Endothelial cell of umbilical vein (primary cell): ENCODE measurements around the gene EFNA5. TPM values are rescaled to one million over a fixed set of nuclear protein-coding genes. Genes with fewer than 3 reads are reported as not detected.

Experiments
- BruUV-seq: library from RNA; stranded (reverse); fragments of 400-500 nt; replicated peaks from 2 replicates; lab custom pipeline; 2021; lab: Mats Ljungman, UMichigan
- CTCF ChIA-PET: fragments of 300-600, 350-600 bp; sonication (Branson Sonifier 250); formaldehyde crosslinking; loops from one replicate; lab custom pipeline; 2021; ENCODE audit warnings: antibody characterized with exemption, inconsistent platforms; lab: Charles Lee
- POLR2A ChIA-PET: fragments of 300-600, 350-600 bp; sonication (Branson Sonifier 250); formaldehyde crosslinking; loops from one replicate; lab custom pipeline; 2021; ENCODE audit warnings: antibody characterized with exemption, inconsistent platforms; lab: Charles Lee
- DNase-seq: peaks from one replicate; pipeline ENCODE4 v3.0.0-alpha.2; 2011; ENCODE audit warnings: low read depth, low spot score
- FAIRE-seq: peaks from 2 replicates; lab custom pipeline; 2011; peaks lifted over from hg19 to GRCh38; lab: Jason Lieb, UNC
- H2AFZ ChIP-seq: 2 replicates; pipeline ENCODE4 v1.6.0; 2012; ENCODE audit warnings: low read depth, low read length, control low read depth, inconsistent platforms
- H3K27ac ChIP-seq: 2 replicates; pipeline ENCODE4 v1.5.1; 2011; ENCODE audit warnings: low read depth, mild to moderate bottlenecking, control low read depth, low read length, moderate library complexity; ENCODE audit not compliant: insufficient read depth
- H3K27me3 ChIP-seq, 2 experiments: 2 replicates each; pipeline versions ENCODE4 v1.6.0 to v1.6.1; 2011; ENCODE audit warnings: low read length in 2 of 2, mixed read lengths in 1 of 2; ENCODE audit not compliant: control insufficient read depth in 2 of 2, insufficient read depth in 2 of 2
- H3K36me3 ChIP-seq, 2 experiments: 2 replicates in 1 of 2; 3 replicates in 1 of 2; pipeline ENCODE4 v1.5.1; 2011; ENCODE audit warnings: low read length in 2 of 2, mild to moderate bottlenecking in 1 of 2, moderate library complexity in 1 of 2; ENCODE audit not compliant: control insufficient read depth in 2 of 2, insufficient read depth in 2 of 2; ENCODE audit errors: extremely low read depth in 1 of 2
- H3K4me1 ChIP-seq: 3 replicates; pipeline ENCODE4 v1.5.1; 2011; ENCODE audit warnings: mild to moderate bottlenecking, low read length; ENCODE audit not compliant: control insufficient read depth, insufficient read depth; ENCODE audit errors: extremely low read depth
- H3K4me2 ChIP-seq: 2 replicates; pipeline ENCODE4 v1.6.1; 2011; ENCODE audit warnings: low read length, control low read depth, mixed read lengths; ENCODE audit not compliant: insufficient read depth
- H3K4me3 ChIP-seq, 3 experiments: fragments of 200-600 bp in 1 of 3; sonication (generic), shearing (Covaris generic) in 1 of 3; replicated peaks in 1 of 3; 2 replicates each; pipeline ENCODE4 v1.5.1; 2011 to 2016; ENCODE audit warnings: control low read depth in 3 of 3, low read length in 3 of 3, mild to moderate bottlenecking in 2 of 3, inconsistent platforms in 1 of 3, low read depth in 1 of 3, moderate library complexity in 1 of 3; ENCODE audit not compliant: insufficient read depth in 1 of 3
- H3K79me2 ChIP-seq: 2 replicates; pipeline ENCODE4 v1.6.0; 2012; ENCODE audit warnings: low read length, inconsistent platforms; ENCODE audit not compliant: control insufficient read depth, insufficient read depth
- H3K9ac ChIP-seq: replicated peaks from 2 replicates; pipeline ENCODE3; 2011; ENCODE audit warnings: low read length, control low read depth; ENCODE audit not compliant: insufficient read depth; ENCODE audit errors: extremely low read depth
- H3K9me1 ChIP-seq: replicated peaks from 3 replicates; pipeline ENCODE4 v1.6.0; 2011; ENCODE audit warnings: mild to moderate bottlenecking, low read length; ENCODE audit not compliant: control insufficient read depth, insufficient read depth; ENCODE audit errors: extremely low read depth
- H3K9me3 ChIP-seq: replicated peaks from 2 replicates; pipeline ENCODE4 v1.5.1; 2012; ENCODE audit warnings: low read length, inconsistent platforms; ENCODE audit not compliant: control insufficient read depth, insufficient read depth
- H4K20me1 ChIP-seq: replicated peaks from 2 replicates; pipeline ENCODE3; 2011; ENCODE audit warnings: mild to moderate bottlenecking, low read length; ENCODE audit not compliant: control insufficient read depth, insufficient read depth; ENCODE audit errors: extremely low read depth
- EZH2 ChIP-seq: IDR thresholded peaks from 2 replicates; pipeline ENCODE4 v1.6.1; 2012; ENCODE audit warnings: borderline replicate concordance, low read depth, mild to moderate bottlenecking, moderate library complexity, low read length, inconsistent platforms; ENCODE audit not compliant: severe bottlenecking
- FOS ChIP-seq: IDR thresholded peaks from 2 replicates; pipeline ENCODE4 v1.6.1; 2011; ENCODE audit warnings: mild to moderate bottlenecking, low read length, moderate library complexity, borderline replicate concordance; ENCODE audit not compliant: insufficient read depth
- GATA2 ChIP-seq: IDR thresholded peaks from 2 replicates; pipeline ENCODE4 v1.7.0; 2011; ENCODE audit warnings: low read depth, mild to moderate bottlenecking, moderate library complexity, mixed read lengths, low read length; ENCODE audit not compliant: insufficient read length, insufficient read depth
- JUN ChIP-seq: IDR thresholded peaks from 2 replicates; pipeline ENCODE4 v1.6.1; 2011; ENCODE audit warnings: borderline replicate concordance, low read depth; ENCODE audit not compliant: insufficient read length, insufficient read depth
- MYC ChIP-seq: IDR thresholded peaks from one replicate; pipeline ENCODE4 v1.6.1; 2011; ENCODE audit warnings: mild to moderate bottlenecking, low read depth, low read length
- POLR2A ChIP-seq: IDR thresholded peaks from 2 replicates; pipeline ENCODE4 v1.6.1; 2012; ENCODE audit warnings: low read depth, mild to moderate bottlenecking, control low read depth, low read length
- POLR2AphosphoS5 ChIP-seq: IDR thresholded peaks from 2 replicates; pipeline ENCODE4 v1.6.1; 2012; ENCODE audit warnings: low read depth, mild to moderate bottlenecking, control low read depth, low read length, moderate library complexity; ENCODE audit not compliant: insufficient read depth
- dilution Hi-C: fragments of 300-500 bp; cut with MboI; formaldehyde crosslinking; loops from one replicate; pipeline ENCODE4 v1.15.0; 2019; ENCODE audit warnings: low sequenced_read_pairs; ENCODE audit not compliant: extremely low pct_ligation_motif_present
- intact Hi-C: fragments of 100-400 bp; cut with micrococcal nuclease; formaldehyde crosslinking; loops from one replicate; pipeline ENCODE4 v1.10.0; 2022
- polyA plus RNA-seq, 4 experiments: library from polyadenylated mRNA; depleted of rRNA in 3 of 4; stranded (reverse) in 3 of 4; unstranded in 1 of 4; fragments of >200 nt; gene quantifications; 2 replicates each; pipeline versions ENCODE4 v1.2.1 to v1.2.3, GENCODE V29; 2011 to 2012; ENCODE audit warnings: missing spikeins in 1 of 4
- total RNA-seq: library from RNA; stranded (reverse); gene quantifications from 2 replicates; pipeline ENCODE4 v1.2.3, GENCODE V29; 2021
- TF ChIP-seq, protein P1 (sequence below): IDR thresholded peaks from 2 replicates; pipeline ENCODE4 v1.6.1; 2011; ENCODE audit not compliant: insufficient read depth, insufficient read length
- TF ChIP-seq, protein P2 (sequence below), 2 donors: IDR thresholded peaks; 1 replicate in 1 of 2; 2 replicates in 1 of 2; pipeline ENCODE4 v1.5.1; 2011; ENCODE audit warnings: low read length in 2 of 2, mild to moderate bottlenecking in 2 of 2, moderate library complexity in 2 of 2, control low read depth in 1 of 2, inconsistent platforms in 1 of 2, low read depth in 1 of 2; ENCODE audit not compliant: insufficient read depth in 1 of 2; ENCODE audit errors: extremely low read depth in 1 of 2

Gene EFNA5
- total and polyA plus RNA-seq, 2 donors (not counting 3 experiments of a cell fraction or from before 2014, with no cell fraction given) = 13.6 to 22.1 TPM

DNA sequence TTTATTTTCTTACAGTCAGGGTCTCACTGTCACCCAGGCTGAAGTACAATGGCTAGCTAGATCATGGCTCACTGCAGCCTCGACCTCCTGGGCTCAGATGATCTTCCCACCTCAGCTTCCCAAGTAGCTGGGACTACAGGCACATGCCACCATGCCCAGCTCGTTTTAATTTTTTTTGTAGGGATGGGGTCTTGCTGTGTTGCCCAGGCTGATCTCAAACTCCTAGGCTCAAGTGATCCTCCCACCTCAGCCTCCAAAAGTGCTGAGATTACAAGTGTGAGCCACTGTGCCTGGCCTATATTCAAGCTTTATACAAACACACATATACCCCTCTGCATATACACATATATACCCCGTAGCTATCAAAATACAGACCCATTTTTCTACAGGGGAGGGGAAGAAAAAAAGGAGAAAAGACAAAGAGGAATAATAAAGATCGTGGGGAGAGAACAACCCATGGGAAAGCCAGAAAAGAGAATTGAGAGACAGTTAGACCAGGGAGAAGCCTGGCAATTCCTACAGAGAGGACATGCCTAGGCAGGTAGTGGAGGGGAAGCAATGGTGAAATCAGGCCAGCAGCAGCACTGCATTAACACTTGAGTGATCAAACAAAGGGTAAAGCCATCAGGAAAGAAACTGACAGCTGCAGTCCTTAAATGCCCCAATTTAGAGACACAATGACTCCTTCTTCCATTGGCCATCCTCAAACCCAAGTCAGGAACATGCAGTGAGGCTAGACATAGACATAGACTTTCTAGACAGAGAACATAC lies 102.7 kb downstream of the EFNA5 start:
- Histone ChIP-seq H3K9me1 (no peaks in the 10 kb centered on the region), H3K27me3 (no peaks in the 10 kb centered on the region), H3K4me2 (no peak overlapping the region), H2AFZ (no peak overlapping the region), H3K27ac (no peak overlapping the region), H3K9ac (no peak overlapping the region), H3K9me3 (no peaks in the 10 kb centered on the region), H3K36me3 (no peaks in the 10 kb centered on the region), H3K4me1 (peaks cover 42% of the 10 kb centered on the region), H3K79me2 (peaks cover 3% of the 10 kb centered on the region), H3K4me3 (no peak overlapping the region), H4K20me1 (no peaks in the 10 kb centered on the region)
- intact Hi-C loops (no loop called here), dilution Hi-C loops (no loop called here)
- DNase-seq = no peak
- TF ChIP-seq EZH2 (no peak), JUN (no peak), MYC (no peak), GATA2 (no peak), POLR2AphosphoS5 (no peak), FOS (no peak), POLR2A (no peak)
- TF ChIP-seq, protein P1, sequence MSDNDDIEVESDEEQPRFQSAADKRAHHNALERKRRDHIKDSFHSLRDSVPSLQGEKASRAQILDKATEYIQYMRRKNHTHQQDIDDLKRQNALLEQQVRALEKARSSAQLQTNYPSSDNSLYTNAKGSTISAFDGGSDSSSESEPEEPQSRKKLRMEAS = no peak
- TF ChIP-seq, protein P2, sequence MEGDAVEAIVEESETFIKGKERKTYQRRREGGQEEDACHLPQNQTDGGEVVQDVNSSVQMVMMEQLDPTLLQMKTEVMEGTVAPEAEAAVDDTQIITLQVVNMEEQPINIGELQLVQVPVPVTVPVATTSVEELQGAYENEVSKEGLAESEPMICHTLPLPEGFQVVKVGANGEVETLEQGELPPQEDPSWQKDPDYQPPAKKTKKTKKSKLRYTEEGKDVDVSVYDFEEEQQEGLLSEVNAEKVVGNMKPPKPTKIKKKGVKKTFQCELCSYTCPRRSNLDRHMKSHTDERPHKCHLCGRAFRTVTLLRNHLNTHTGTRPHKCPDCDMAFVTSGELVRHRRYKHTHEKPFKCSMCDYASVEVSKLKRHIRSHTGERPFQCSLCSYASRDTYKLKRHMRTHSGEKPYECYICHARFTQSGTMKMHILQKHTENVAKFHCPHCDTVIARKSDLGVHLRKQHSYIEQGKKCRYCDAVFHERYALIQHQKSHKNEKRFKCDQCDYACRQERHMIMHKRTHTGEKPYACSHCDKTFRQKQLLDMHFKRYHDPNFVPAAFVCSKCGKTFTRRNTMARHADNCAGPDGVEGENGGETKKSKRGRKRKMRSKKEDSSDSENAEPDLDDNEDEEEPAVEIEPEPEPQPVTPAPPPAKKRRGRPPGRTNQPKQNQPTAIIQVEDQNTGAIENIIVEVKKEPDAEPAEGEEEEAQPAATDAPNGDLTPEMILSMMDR (IDR thresholded peaks at IDR 0.05; ENCODE audit: extremely low read depth in 1 of 2, insufficient read depth in 1 of 2, low read depth in 1 of 2, low read length in 2 of 2) = no peak
- ChIA-PET POLR2A (interaction anchor here (1.2 kb wide), 1 partner anchor 104 kb away, joined by 3 read pairs; no protein-coding TSS in a partner anchor), CTCF (interaction anchor here (1.3 to 1.8 kb wide), 2 partner anchors 13 to 22 kb away, joined by 3 to 5 read pairs; no protein-coding TSS in a partner anchor)
- no TSS peak for BruUV-seq
- no peak for FAIRE-seq
